HG02571 (cell line): ENCODE results near the gene CDK17.

Experiments used
- ATAC-seq: cut with Tn5 transposase; IDR thresholded peaks from one replicate; pipeline ENCODE4 v1.9.1; 2021; ENCODE audit warnings: mild to moderate bottlenecking, moderate library complexity; ENCODE audit not compliant: unreplicated experiment

Gene CDK17

GRCh38 chr12:96241846-96242256, 158.4 kb downstream of the CDK17 start:
- ATAC-seq: no peak

GRCh38 chr12:96241431-96241830, 158.8 kb downstream of the CDK17 start:
- no peak for ATAC-seq

GRCh38 chr12:96240656-96241055, 159.6 kb downstream of the CDK17 start:
- ATAC-seq: no peak

- no peak for ATAC-seq
Measured at GRCh38 chr12:96239711-96240635, 160.3 kb downstream of the CDK17 start.

- ATAC-seq: no peak
Measured at GRCh38 chr12:96238336-96239047, 161.7 kb downstream of the CDK17 start.

- ATAC-seq: no peak
Measured at GRCh38 chr12:96237465-96238077, 162.7 kb downstream of the CDK17 start.

- no peak for ATAC-seq
Measured at GRCh38 chr12:96237035-96237434, 163.2 kb downstream of the CDK17 start.

- ATAC-seq: no peak
Measured at GRCh38 chr12:96236221-96236822, 163.9 kb downstream of the CDK17 start.

- no peak for ATAC-seq
Measured at GRCh38 chr12:96235484-96235826, 164.8 kb downstream of the CDK17 start.

GRCh38 chr12:96234591-96235483, 165.4 kb downstream of the CDK17 start:
- no peak for ATAC-seq

GRCh38 chr12:96233939-96234461, 166.2 kb downstream of the CDK17 start:
- no peak for ATAC-seq

- no peak for ATAC-seq
Measured at GRCh38 chr12:96233168-96233567, 167.1 kb downstream of the CDK17 start.

- no peak for ATAC-seq
Measured at GRCh38 chr12:96230646-96231045, 169.6 kb downstream of the CDK17 start.

GRCh38 chr12:96228566-96229248, 171.5 kb downstream of the CDK17 start:
- ATAC-seq: no peak
